ENCODE results near the gene SHISA9.

Gene SHISA9

GRCh38 chr16:12868788-12869187 is 32.6 kb upstream of the SHISA9 start:
- Histone ChIP-seq H3K9me3 (ENCODE audit: low read length) (no peaks in the 10 kb centered on the region), H3K4me2 (ENCODE audit: low read length) (no peak overlapping the region), H3K9ac (ENCODE audit: low read length) (no peak overlapping the region), H3K36me3 (ENCODE audit: insufficient read depth, low read length) (no peaks in the 10 kb centered on the region), H2AFZ (ENCODE audit: low read length) (no peak overlapping the region), H3K4me1 (ENCODE audit: insufficient read depth, low read length, severe bottlenecking) (no peaks in the 10 kb centered on the region), H3K4me3 (ENCODE audit: low read depth, low read length, poor library complexity, severe bottlenecking) (no peak overlapping the region), H4K20me1 (ENCODE audit: insufficient read depth, low read length) (no peaks in the 10 kb centered on the region), H3K27me3 (ENCODE audit: insufficient read depth, low read length) (no peaks in the 10 kb centered on the region), H3F3A (ENCODE audit: insufficient read depth, low read length) (no peaks in the 10 kb centered on the region), H3K9me2 (ENCODE audit: low read depth, low read length) (no peaks in the 10 kb centered on the region), H3K27ac (ENCODE audit: low read depth, low read length, poor library complexity, severe bottlenecking) (no peak overlapping the region), H3K79me2 (ENCODE audit: insufficient read depth, low read length) (no peaks in the 10 kb centered on the region)
- no peak for TF ChIP-seq EZH2 (IDR thresholded peaks at IDR 0.05; ENCODE audit: borderline replicate concordance, low read length)
- TF ChIP-seq CTCF (IDR thresholded peaks at IDR 0.05; ENCODE audit: low read length): no peak

- Histone ChIP-seq H3K36me3 (ENCODE audit: insufficient read depth, low read length) (no peaks in the 10 kb centered on the region), H3K79me2 (ENCODE audit: insufficient read depth, low read length) (no peaks in the 10 kb centered on the region), H3K9me2 (ENCODE audit: low read depth, low read length) (no peaks in the 10 kb centered on the region), H3K27ac (ENCODE audit: low read depth, low read length, poor library complexity, severe bottlenecking) (no peak overlapping the region), H3K4me3 (ENCODE audit: low read depth, low read length, poor library complexity, severe bottlenecking) (no peak overlapping the region), H3K9me3 (ENCODE audit: low read length) (no peaks in the 10 kb centered on the region), H3K4me1 (ENCODE audit: insufficient read depth, low read length, severe bottlenecking) (no peaks in the 10 kb centered on the region), H4K20me1 (ENCODE audit: insufficient read depth, low read length) (no peaks in the 10 kb centered on the region), H3K27me3 (ENCODE audit: insufficient read depth, low read length) (no peaks in the 10 kb centered on the region), H3K9ac (ENCODE audit: low read length) (no peak overlapping the region), H3K4me2 (ENCODE audit: low read length) (no peak overlapping the region), H3F3A (ENCODE audit: insufficient read depth, low read length) (no peaks in the 10 kb centered on the region), H2AFZ (ENCODE audit: low read length) (no peak overlapping the region)
- TF ChIP-seq CTCF (IDR thresholded peaks at IDR 0.05; ENCODE audit: low read length): no peak
- TF ChIP-seq EZH2 (IDR thresholded peaks at IDR 0.05; ENCODE audit: borderline replicate concordance, low read length): no peak
These were observed 31.5 kb upstream of the SHISA9 start for GRCh38 chr16:12869698-12870427.

GRCh38 chr16:12871784-12872183 is 29.6 kb upstream of the SHISA9 start:
- H2AFZ ChIP-seq (ENCODE audit: low read length): no peak overlapping the region
- H4K20me1 ChIP-seq (ENCODE audit: insufficient read depth, low read length): no peaks in the 10 kb centered on the region
- no peaks in the 10 kb centered on the region for H3F3A ChIP-seq (ENCODE audit: insufficient read depth, low read length)
- H3K4me3 ChIP-seq (ENCODE audit: low read depth, low read length, poor library complexity, severe bottlenecking): no peak overlapping the region
- no peaks in the 10 kb centered on the region for H3K79me2 ChIP-seq (ENCODE audit: insufficient read depth, low read length)
- no peak overlapping the region for H3K9ac ChIP-seq (ENCODE audit: low read length)
- H3K4me2 ChIP-seq (ENCODE audit: low read length): no peak overlapping the region
- H3K36me3 ChIP-seq (ENCODE audit: insufficient read depth, low read length): no peaks in the 10 kb centered on the region
- no peaks in the 10 kb centered on the region for H3K9me3 ChIP-seq (ENCODE audit: low read length)
- no peaks in the 10 kb centered on the region for H3K4me1 ChIP-seq (ENCODE audit: insufficient read depth, low read length, severe bottlenecking)
- no peaks in the 10 kb centered on the region for H3K27me3 ChIP-seq (ENCODE audit: insufficient read depth, low read length)
- no peaks in the 10 kb centered on the region for H3K9me2 ChIP-seq (ENCODE audit: low read depth, low read length)
- H3K27ac ChIP-seq (ENCODE audit: low read depth, low read length, poor library complexity, severe bottlenecking): no peak overlapping the region
- TF ChIP-seq EZH2 (IDR thresholded peaks at IDR 0.05; ENCODE audit: borderline replicate concordance, low read length): no peak
- no peak for TF ChIP-seq CTCF (IDR thresholded peaks at IDR 0.05; ENCODE audit: low read length)

All from OCI-LY1 (cell line).